PC-3 (cell line): ENCODE data around the gene MCUB.

Experiments used
- EZH2 ChIP-seq: fragments of 300-600 bp; sonication (generic); IDR thresholded peaks from one replicate; pipeline ENCODE4 v1.6.1; 2017; ENCODE audit warnings: antibody characterized with exemption, mild to moderate bottlenecking, low read length; ENCODE audit not compliant: unreplicated experiment
- EZH2phosphoT487 ChIP-seq: fragments of 300-600 bp; sonication (generic); IDR thresholded peaks from 2 replicates; pipeline ENCODE4 v1.6.1; 2018; ENCODE audit warnings: mild to moderate bottlenecking, antibody characterized with exemption, low read length, borderline replicate concordance
- TF ChIP-seq, protein P1 (sequence below): fragments of 300-600 bp; sonication (generic); conservative IDR thresholded peaks from 2 replicates; pipeline ENCODE4 v1.5.1; 2017; ENCODE audit warnings: antibody characterized with exemption, low read depth, mild to moderate bottlenecking, low read length

DNA sequence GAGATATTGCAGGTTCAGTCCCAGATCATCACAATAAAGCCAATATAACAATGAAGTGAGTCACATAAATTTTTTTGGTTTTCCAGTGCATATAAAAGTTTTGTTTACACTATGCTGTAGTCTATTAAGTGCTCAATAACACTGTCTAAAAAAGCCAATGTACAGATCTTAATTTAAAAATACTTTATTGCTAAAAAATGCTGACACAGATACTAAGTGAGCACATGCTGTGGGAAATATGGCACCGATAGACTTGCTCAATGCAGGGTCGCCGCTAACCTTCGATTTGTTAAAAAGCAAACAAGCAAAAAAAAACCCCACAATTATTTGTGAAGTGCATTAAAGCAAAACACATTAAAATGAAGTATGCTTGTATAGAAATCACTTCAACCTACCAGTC, 159.6 kb downstream of the MCUB start:
- TF ChIP-seq, protein P1, sequence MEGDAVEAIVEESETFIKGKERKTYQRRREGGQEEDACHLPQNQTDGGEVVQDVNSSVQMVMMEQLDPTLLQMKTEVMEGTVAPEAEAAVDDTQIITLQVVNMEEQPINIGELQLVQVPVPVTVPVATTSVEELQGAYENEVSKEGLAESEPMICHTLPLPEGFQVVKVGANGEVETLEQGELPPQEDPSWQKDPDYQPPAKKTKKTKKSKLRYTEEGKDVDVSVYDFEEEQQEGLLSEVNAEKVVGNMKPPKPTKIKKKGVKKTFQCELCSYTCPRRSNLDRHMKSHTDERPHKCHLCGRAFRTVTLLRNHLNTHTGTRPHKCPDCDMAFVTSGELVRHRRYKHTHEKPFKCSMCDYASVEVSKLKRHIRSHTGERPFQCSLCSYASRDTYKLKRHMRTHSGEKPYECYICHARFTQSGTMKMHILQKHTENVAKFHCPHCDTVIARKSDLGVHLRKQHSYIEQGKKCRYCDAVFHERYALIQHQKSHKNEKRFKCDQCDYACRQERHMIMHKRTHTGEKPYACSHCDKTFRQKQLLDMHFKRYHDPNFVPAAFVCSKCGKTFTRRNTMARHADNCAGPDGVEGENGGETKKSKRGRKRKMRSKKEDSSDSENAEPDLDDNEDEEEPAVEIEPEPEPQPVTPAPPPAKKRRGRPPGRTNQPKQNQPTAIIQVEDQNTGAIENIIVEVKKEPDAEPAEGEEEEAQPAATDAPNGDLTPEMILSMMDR: no peak
- TF ChIP-seq EZH2phosphoT487 (no peak), EZH2 (no peak)
